DMS 273 (cell line): ENCODE results near the gene UTS2R.
A peak's percentile ranks its signal among the peaks of the same experiment; 100 is the strongest.
"Not testable (repeated sequence)": the region's sequence is repeated elsewhere in the genome, so short reads cannot be mapped to it uniquely, and the experiment has no call there.

Experiments
- DNase-seq: peaks from one replicate; lab custom pipeline; 2025; ENCODE audit not compliant: unreplicated experiment; lab: John Stamatoyannopoulos, UW

UTS2R gene

GRCh38 chr17:82406131-82406671 lies 34.6 kb downstream of the UTS2R start:
- DNase-seq, result no peak

GRCh38 chr17:82407255-82407654 lies 35.7 kb downstream of the UTS2R start:
- DNase-seq, result no peak

- DNase-seq, result peak; percentile 28
Observed at GRCh38 chr17:82408288-82408937, 36.8 kb downstream of the UTS2R start.

- no peak for DNase-seq
Observed at GRCh38 chr17:82408938-82409318, 37.4 kb downstream of the UTS2R start.

- no peak for DNase-seq
Observed at GRCh38 chr17:82410014-82410716, 38.6 kb downstream of the UTS2R start.

- no peak for DNase-seq
Observed at GRCh38 chr17:82411396-82412053, 40.0 kb downstream of the UTS2R start.

GRCh38 chr17:82412081-82412480 lies 40.5 kb downstream of the UTS2R start:
- DNase-seq, result not testable (repeated sequence)

- DNase-seq, result peak; percentile 38
Observed at GRCh38 chr17:82412535-82413520, 41.3 kb downstream of the UTS2R start.

- peak; percentile 64 for DNase-seq
Observed at GRCh38 chr17:82414548-82415281, 43.1 kb downstream of the UTS2R start.

- no peak for DNase-seq
Observed at GRCh38 chr17:82415336-82415735, 43.8 kb downstream of the UTS2R start.

GRCh38 chr17:82415786-82416185 lies 44.2 kb downstream of the UTS2R start:
- DNase-seq, result no peak

GRCh38 chr17:82416264-82416663 lies 44.7 kb downstream of the UTS2R start:
- no peak for DNase-seq

- peak; percentile 41 for DNase-seq
Observed at GRCh38 chr17:82416771-82417170, 45.2 kb downstream of the UTS2R start.

- DNase-seq, result peak; percentile 94
Observed at GRCh38 chr17:82418001-82418986, 46.7 kb downstream of the UTS2R start, which contains the start of the genes HEXD and OGFOD3. HEXD (plus strand) TSS chr17:82418347; CDS start chr17:82419800, 1,453 bp downstream. OGFOD3 (minus strand) TSS chr17:82418586; CDS start chr17:82418485, 101 bp downstream.

- DNase-seq, result no peak
Observed at GRCh38 chr17:82419540-82419939, 48.0 kb downstream of the UTS2R start.

- peak; percentile 75 for DNase-seq
Observed at GRCh38 chr17:82424001-82424862, 52.7 kb downstream of the UTS2R start.

GRCh38 chr17:82424863-82425159 lies 53.2 kb downstream of the UTS2R start:
- no peak for DNase-seq
